GM21360 (cell line): ENCODE measurements around the gene SNAPC2.
"Not testable (repeated sequence)": the region's sequence is repeated elsewhere in the genome, so short reads cannot be mapped to it uniquely, and the experiment has no call there.

ENCODE experiments used
- ATAC-seq: cut with Tn5 transposase; IDR thresholded peaks from one replicate; pipeline ENCODE4 v1.9.1; 2021; ENCODE audit warnings: mild to moderate bottlenecking, moderate library complexity; ENCODE audit not compliant: unreplicated experiment

SNAPC2 gene

DNA sequence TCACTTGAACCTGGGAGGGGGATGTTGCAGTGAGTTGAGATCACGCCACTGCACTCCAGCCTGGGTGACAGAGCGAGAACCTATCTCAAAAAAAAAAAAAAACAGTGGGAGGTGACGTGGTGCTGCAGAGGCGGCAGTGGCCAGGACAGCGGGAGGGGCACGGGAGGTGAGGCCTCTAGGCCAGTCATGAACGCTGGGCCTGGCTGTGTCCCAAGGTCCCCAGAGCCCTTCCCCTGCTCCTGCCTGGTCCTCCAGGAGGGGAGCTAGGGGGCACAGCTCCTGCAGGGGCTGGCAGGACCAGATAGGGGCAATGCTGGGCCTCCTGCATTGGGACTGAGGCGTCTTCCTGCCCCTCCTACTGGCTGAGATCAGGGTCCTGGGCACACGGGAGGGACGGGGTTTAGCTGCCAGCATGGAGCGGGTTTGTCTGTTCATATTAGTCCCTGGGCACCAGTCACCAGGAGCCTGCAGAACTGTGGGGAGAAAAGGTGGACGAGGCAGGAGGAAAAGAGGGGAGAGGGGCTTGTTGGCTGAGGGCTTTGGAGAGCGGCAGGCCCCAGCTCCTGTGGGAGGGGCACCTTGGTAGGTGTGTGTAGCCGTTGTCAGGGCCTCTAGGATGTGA is 11.9 kb upstream of the SNAPC2 start:
- no peak for ATAC-seq

DNA sequence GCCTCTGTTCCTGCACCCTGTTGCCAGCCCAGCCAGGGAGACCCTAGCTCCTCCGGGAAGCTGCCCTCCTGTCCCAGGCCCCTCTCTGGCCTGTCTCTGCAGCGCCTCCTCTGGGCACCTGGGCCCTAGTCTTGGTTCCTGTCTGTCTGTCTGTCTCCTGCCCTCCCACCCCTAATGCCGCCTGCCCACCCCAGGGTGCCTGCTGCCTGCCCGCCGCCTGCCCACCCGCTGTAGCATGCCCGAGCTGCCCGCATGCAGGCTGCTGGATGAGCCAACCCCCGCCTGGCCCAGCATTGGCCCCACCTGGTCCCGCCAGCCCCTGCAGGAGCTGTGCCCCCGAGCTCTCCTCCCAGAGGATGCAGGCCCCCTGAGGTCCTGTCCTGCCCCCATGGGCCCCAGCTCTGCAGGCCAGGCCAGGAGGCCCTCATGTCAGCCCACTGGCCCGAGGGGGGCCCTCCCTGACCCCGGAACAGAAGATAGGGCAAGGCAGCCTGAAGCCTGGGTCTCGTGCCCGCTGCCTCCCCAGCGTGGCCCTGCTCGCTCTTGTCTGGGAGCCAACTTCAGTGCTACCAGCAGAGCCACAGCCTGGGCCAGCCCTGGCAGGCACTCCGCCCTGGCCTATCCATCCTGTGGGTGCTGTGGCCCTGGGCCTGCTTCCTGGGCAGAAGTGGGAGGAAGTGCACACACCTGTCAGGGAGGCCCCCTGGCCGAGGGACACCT is 11.2 kb upstream of the SNAPC2 start:
- no peak for ATAC-seq

DNA sequence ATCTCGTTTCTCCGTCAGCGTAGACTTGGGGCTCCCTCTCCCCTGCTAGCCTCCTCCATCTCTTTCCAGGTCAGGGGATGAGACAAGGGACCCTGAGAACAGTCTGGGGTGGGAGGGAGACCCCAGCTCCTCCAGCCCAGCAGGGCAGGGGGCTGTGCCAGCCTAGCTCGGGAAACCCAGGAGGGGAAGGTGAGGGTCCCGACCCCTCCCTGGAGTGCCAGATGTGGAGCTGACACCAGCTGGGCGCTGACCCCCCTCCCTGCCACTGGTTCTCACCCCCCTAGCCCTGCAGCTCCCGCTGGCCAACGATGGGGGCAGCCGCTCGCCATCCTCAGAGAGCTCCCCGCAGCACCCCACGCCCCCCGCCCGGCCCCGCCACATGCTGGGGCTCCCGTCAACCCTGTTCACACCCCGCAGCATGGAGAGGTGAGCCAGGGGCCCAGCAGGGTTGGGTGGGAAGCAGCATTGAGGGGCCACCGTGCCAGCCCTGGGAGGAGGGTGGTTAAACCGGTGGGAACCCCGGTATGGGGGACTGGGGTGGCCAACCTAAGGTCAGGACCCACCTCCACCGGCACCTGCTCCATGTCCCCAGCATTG is 10.6 kb upstream of the SNAPC2 start:
- ATAC-seq = no peak

DNA sequence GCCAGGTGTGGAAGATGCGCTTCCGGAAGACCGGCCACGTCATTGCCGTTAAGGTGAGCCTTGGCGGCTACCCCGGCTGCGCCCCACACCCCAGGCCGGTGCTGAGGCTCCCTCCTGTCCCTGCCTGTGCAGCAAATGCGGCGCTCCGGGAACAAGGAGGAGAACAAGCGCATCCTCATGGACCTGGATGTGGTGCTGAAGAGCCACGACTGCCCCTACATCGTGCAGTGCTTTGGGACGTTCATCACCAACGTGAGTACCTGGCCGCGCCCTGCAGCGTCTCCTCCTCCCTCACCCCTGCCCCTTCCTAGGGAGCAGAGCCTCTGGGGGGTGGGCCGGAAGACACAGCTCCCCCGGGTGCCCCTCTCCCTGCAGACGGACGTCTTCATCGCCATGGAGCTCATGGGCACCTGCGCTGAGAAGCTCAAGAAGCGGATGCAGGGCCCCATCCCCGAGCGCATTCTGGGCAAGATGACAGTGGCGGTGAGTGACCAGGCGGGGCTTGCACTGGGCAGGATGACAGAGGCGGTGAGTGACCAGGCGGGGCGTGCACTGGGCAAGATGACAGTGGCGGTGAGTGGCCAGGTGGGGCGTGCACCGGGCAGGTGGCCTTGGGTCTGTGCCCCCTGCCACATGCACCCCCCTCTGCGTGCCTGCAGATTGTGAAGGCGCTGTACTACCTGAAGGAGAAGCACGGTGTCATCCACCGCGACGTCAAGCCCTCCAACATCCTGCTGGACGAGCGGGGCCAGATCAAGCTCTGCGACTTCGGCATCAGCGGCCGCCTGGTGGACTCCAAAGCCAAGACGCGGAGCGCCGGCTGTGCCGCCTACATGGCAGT is 9.6 kb upstream of the SNAPC2 start:
- no peak for ATAC-seq

GRCh38 chr19:7911508-7912143 is 8.5 kb upstream of the SNAPC2 start:
- no peak for ATAC-seq

DNA sequence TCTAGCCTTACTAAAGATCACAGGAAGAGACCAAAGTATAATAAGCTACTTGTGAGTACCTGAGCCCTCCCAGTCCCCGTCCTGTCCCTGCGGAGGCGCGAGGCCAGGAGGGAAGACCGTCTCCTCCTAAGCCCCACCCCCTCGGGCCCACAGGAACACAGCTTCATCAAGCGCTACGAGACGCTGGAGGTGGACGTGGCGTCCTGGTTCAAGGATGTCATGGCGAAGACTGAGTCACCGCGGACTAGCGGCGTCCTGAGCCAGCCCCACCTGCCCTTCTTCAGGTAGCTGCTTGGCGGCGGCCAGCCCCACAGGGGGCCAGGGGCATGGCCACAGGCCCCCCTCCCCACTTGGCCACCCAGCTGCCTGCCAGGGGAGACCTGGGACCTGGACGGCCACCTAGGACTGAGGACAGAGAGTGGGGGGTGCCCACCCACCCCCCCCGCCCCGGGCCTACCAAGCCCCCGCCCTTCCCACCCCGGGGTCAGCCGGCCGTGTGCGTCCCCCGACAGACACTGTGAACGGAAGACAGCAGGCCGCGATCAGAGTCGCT is 7.9 kb upstream of the SNAPC2 start:
- ATAC-seq = no peak

- no peak for ATAC-seq
These were observed 7.2 kb upstream of the SNAPC2 start for GRCh38 chr19:7912697-7913564.

DNA sequence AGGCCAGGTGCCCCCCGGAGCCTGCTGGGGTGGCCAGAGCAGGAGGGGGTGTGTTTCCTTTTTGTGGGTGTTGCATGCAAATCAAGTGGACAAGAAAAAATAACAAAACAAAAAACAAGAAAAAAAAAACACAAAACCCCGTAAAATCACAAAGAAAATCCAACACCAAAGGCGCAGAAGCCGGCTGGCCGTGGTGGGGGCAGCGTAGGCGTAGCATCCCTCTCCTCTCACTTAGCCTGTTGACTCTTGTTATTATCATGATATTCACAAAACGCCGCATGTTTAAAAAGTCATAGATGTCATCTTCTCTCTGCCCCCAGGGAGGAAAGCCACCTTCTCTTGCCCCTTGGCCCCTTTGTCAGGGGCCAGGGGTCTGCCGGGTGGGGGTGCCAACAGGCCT is 6.5 kb upstream of the SNAPC2 start:
- no peak for ATAC-seq

GRCh38 chr19:7914099-7914498 is 6.0 kb upstream of the SNAPC2 start:
- no peak for ATAC-seq

- no peak for ATAC-seq
These were observed 5.5 kb upstream of the SNAPC2 start, which contains the start of gene TGFBR3L for GRCh38 chr19:7914598-7915045. Gene TGFBR3L, plus strand, starts transcription at chr19:7914830.

DNA sequence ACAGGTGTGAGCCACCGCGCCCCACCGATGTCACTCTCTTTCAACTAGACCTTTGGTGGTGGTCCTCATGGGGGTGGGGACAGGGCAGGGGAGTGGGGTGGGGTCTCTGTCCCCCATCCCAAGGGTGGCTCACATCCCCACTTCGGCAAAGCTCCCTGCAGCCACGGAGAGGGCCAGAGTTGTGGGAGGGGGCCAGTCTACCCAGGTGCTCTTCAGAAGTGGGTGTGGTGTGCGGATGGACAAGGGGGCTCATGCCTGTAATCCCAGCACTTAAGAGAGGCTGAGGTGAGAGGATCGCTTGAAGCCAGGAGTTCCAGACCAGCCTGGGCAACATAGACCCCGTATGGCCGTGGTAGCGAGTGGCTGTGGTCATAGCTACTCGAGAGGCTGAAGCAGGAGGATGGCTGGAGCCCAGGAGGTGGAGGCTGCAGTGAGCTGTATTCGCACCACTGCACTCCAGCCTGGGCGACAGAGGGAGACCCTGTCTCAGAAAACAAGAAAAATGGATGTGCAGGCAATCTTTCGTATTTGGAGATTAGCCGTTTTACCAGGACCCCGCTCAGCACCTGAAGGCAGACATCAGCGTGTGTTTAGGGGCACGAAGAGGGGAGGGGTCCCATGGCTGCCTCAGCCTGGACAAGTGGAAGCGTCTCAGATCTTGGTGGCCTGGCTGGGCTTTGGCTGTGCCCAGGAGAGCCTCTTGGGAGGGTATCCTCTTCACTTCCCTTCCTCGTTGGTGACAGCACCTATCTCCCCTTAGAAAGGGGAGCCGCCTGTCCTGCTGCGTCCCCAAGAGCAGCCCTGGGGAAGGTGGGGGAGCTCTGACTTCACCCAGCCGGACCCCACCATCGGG is 4.7 kb upstream of the SNAPC2 start:
- ATAC-seq = no peak

DNA sequence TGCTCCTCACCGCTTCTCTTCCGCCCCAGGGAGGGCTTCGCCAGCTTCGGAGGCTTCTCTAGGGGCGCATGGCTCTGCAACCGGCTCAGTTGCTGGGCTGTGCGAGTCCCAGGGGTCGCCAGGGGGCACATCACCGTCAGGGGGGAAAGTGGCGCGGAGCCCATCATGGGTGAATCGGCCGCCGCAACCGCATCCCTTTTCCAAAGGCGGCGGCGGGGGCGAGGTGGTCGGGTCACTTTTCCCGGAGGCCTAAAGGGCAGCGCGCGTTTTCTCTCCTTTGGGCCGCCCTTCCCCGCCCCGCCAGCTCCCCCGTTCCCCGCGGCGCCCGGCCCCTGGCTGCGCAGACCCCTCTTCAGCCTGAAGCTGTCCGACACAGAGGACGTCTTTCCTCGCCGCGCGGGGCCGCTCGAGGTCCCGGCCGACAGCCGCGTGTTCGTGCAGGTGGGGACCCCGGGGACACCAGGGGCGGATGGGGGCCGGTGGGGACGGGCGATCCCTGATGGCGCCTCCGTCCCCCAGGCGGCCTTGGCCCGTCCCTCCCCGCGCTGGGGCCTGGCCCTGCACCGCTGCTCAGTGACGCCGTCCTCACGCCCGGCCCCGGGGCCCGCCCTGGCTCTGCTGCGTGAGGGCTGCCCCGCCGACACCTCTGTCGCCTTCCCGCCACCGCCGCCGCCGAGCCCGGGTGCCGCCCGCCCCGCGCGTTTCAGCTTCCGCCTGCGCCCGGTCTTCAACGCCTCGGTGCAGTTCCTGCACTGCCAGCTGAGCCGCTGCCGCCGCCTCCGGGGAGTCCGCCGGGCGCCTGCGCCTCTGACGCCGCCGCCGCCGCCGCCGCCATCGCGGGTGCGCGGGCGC is 3.8 kb upstream of the SNAPC2 start:
- ATAC-seq = no peak

- no peak for ATAC-seq
These were observed 3.2 kb upstream of the SNAPC2 start for GRCh38 chr19:7916955-7917266.

- ATAC-seq = no peak
These were observed 2.7 kb upstream of the SNAPC2 start for GRCh38 chr19:7917267-7918061.

DNA sequence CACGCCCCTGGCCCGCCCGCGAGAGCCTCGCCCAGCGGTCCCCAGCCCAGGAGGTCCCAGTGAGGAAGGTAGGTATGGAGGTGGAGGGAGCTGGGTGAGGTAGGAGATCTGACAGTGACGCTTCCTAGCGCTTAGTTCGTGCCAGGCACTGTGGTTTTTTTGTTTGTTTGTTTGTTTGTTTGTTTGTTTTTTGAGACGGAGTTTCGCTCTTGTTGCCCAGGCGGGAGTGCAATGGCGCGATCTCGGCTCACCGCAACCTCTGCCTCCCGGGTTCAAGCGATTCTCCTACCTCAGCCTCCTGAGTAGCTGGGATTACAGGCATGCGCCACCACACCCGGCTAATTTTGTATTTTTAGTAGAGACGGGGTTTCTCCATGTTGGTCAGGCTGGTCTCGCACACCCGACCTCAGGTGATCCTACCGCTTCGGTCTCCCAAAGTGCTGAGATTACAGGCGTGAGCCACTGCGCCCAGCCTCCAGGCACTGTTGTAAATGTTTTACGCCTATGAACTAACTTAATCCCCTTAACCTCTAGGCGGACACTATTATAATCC is 2.0 kb upstream of the SNAPC2 start:
- ATAC-seq = not testable (repeated sequence)

DNA sequence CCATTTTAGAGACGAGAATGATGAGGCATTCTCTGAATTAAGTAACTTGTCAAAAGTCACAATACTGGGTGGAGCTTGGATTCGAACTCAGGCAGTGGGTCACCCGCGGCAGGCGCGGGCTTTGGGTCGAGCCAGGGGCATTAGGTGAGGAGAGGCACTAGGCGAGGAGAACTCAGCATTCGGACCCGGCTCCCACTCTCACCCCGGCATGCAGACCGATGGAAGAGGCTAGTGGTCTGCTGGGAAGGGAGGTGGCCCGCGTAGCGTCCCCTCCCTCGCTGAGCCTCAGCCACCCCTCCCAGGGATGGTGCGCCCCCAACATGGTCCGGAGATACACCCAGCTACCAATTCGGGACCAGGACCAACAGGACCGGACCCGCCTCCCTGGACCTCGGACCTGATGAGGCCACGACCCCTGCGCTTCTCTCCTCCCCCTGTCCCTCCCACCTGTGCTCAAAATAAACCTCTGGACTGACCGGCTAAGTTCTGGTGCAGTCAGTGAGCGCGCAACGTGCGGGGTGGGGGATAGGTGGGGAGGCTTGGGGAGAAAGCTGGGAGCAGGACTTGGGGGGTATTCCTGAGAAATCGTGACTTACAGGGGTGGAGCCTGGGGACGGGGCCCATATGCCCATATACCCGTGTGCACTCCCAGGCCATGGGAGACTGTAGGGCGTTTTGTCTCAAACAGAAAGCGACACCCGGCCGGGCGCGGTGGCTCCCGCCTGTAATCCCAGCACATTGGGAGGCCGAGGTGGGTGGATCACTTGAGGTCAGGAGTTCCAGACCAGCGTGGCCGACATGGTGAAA is 1.3 kb upstream of the SNAPC2 start:
- ATAC-seq = no peak
